ENCODE measurements around the gene GTSF1L. TPM values are rescaled to one million over a fixed set of nuclear protein-coding genes. Genes with fewer than 3 reads are reported as not detected.

GTSF1L gene
- total RNA-seq, 1 donor from 2014 or later: not detected

DNA sequence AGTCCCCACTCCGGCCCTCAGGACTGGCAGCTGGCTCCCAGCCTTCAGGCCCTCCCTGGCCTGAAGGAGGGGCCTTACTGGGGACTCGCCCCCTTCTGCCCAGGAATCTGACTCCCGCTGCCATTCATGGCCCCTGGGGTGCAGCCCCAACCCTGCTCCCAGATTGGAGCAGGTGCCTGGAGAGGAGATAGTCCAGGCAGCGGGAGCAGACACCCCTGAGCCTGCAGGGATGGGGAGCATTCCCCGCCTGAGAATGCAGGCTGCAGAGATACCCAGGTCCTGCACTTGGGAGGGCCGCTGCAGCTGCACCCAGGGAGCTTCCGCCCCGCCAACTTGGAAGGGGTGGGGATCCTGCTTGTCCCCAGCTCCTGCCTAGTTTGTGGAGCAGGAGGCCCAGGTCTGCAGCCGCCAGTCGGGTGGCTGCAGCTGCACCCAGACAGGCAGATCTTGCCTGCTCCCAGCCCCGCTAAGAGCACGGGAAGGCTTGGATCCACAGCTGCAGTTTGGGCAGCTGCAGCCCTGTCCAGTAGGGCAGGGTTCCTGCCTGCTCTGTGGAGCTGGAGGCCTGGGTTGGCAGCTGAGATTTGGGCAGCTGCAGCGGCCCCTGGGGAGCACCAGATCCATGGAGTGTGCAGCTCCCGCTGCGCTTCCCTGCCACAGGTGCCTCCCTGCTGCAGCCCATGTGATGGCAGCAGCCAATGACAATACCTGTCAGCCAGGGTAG lies 5.2 kb downstream of the GTSF1L start:
- H3K9me3 Mint-ChIP-seq (ENCODE audit: low read depth): no peaks in the 10 kb centered on the region
- TF ChIP-seq, protein P1, sequence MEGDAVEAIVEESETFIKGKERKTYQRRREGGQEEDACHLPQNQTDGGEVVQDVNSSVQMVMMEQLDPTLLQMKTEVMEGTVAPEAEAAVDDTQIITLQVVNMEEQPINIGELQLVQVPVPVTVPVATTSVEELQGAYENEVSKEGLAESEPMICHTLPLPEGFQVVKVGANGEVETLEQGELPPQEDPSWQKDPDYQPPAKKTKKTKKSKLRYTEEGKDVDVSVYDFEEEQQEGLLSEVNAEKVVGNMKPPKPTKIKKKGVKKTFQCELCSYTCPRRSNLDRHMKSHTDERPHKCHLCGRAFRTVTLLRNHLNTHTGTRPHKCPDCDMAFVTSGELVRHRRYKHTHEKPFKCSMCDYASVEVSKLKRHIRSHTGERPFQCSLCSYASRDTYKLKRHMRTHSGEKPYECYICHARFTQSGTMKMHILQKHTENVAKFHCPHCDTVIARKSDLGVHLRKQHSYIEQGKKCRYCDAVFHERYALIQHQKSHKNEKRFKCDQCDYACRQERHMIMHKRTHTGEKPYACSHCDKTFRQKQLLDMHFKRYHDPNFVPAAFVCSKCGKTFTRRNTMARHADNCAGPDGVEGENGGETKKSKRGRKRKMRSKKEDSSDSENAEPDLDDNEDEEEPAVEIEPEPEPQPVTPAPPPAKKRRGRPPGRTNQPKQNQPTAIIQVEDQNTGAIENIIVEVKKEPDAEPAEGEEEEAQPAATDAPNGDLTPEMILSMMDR (IDR thresholded peaks at IDR 0.05; ENCODE audit: unreplicated experiment): no peak

GRCh38 chr20:43721097-43721428 lies 5.7 kb downstream of the GTSF1L start:
- H3K27ac Mint-ChIP-seq: no peak overlapping the region
- H3K4me3 Mint-ChIP-seq (ENCODE audit: low read depth): no peak overlapping the region
- no peaks in the 10 kb centered on the region for H3K4me1 Mint-ChIP-seq (ENCODE audit: low read depth)
- H3K27me3 Mint-ChIP-seq: no peaks in the 10 kb centered on the region
- H3K36me3 Mint-ChIP-seq (ENCODE audit: insufficient read depth): no peaks in the 10 kb centered on the region
- H3K9me3 Mint-ChIP-seq (ENCODE audit: low read depth): no peaks in the 10 kb centered on the region
- TF ChIP-seq, protein P1 (IDR thresholded peaks at IDR 0.05; ENCODE audit: unreplicated experiment): no peak
- DNase-seq (ENCODE audit: low spot score, unreplicated experiment): no peak

More for the DNA sequence above, 5.2 kb downstream of the GTSF1L start:
- Mint-ChIP-seq H3K36me3 (ENCODE audit: insufficient read depth) (no peaks in the 10 kb centered on the region), H3K27ac (no peak overlapping the region), H3K4me3 (ENCODE audit: low read depth) (no peak overlapping the region), H3K27me3 (peaks cover 1% of the 10 kb centered on the region), H3K4me1 (ENCODE audit: low read depth) (no peaks in the 10 kb centered on the region)
- DNase-seq (ENCODE audit: low spot score, unreplicated experiment): no peak

DNA sequence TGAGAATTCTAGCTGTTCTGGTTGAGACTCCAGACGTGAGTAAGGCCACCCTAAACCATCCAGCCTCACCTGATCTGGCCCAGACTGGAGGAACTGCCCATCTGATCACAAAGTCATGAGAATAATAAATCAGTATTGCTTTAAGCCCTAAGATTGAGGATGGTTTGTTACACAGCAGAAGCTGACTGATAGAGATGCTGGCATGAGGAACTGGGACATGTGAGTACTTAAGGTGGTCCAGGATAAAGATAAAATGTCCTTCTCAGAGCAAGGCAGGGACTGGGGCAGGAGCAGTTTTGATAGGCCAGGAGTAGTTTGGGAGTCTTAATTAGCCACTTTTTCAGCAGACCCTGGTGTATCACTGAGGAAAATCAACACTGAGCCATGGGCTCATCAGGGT lies 6.8 kb downstream of the GTSF1L start:
- no peak overlapping the region for H3K4me3 Mint-ChIP-seq (ENCODE audit: low read depth)
- no peaks in the 10 kb centered on the region for H3K9me3 Mint-ChIP-seq (ENCODE audit: low read depth)
- no peaks in the 10 kb centered on the region for H3K36me3 Mint-ChIP-seq (ENCODE audit: insufficient read depth)
- H3K27me3 Mint-ChIP-seq: no peaks in the 10 kb centered on the region
- H3K27ac Mint-ChIP-seq: no peak overlapping the region
- no peaks in the 10 kb centered on the region for H3K4me1 Mint-ChIP-seq (ENCODE audit: low read depth)
- DNase-seq (ENCODE audit: low spot score, unreplicated experiment): no peak
- TF ChIP-seq, protein P1 (IDR thresholded peaks at IDR 0.05; ENCODE audit: unreplicated experiment): no peak

GRCh38 chr20:43717616-43717995 lies 9.2 kb downstream of the GTSF1L start:
- TF ChIP-seq, protein P1 (IDR thresholded peaks at IDR 0.05; ENCODE audit: unreplicated experiment): no peak
- Mint-ChIP-seq H3K27ac (no peak overlapping the region), H3K4me1 (ENCODE audit: low read depth) (no peaks in the 10 kb centered on the region), H3K27me3 (no peaks in the 10 kb centered on the region), H3K36me3 (ENCODE audit: insufficient read depth) (peaks cover 2% of the 10 kb centered on the region), H3K9me3 (ENCODE audit: low read depth) (no peaks in the 10 kb centered on the region), H3K4me3 (ENCODE audit: low read depth) (no peak overlapping the region)
- DNase-seq (ENCODE audit: low spot score, unreplicated experiment): no peak

DNA sequence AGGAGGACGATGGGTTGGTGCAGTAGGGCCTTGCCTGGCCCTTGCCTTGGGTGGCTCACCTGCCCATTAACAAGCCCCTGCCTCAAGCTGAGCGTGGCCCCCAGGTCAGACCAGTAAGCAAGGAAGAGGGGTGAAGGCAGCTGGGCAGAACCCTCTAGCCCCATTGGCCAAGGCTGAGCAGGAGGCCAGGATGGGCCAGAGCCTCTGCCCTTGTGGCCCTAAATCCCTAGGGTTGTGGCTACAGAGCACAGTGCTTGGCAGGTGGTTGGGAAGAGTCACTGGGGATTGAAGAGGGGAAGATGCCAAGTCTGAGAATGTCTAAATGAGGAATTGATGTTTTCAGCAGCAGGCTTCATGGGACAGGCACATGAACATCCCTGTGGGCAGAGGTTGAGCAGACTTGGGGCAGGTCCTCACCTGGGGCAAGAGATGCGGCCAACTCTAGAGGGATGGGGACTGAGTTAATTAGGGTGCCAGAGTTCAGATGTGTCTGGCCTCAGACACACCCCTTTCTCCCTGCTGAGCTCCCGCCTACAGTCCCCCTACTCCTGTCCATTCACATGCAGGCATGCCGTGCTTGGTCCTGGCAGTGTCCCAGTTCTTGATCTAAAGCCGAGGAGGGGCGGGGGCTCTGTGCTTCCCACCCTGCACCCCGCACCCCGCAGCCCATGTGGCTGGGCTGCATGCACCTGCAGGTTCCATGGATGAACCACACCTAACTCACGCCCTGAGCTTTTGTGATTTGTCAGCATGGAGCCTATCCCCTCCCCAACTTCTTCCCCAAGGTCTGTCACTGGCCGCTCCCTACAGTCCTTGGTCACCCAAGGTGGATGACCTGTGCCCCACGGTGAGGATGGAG lies 9.8 kb downstream of the GTSF1L start:
- DNase-seq (ENCODE audit: low spot score, unreplicated experiment): no peak
- Mint-ChIP-seq H3K9me3 (ENCODE audit: low read depth) (no peaks in the 10 kb centered on the region), H3K27ac (no peak overlapping the region), H3K4me1 (ENCODE audit: low read depth) (no peaks in the 10 kb centered on the region), H3K36me3 (ENCODE audit: insufficient read depth) (peaks cover 2% of the 10 kb centered on the region), H3K27me3 (no peaks in the 10 kb centered on the region), H3K4me3 (ENCODE audit: low read depth) (no peak overlapping the region)
- TF ChIP-seq, protein P1 (IDR thresholded peaks at IDR 0.05; ENCODE audit: unreplicated experiment): no peak

Measured in progenitor cell of endocrine pancreas (in vitro differentiated cells).